K562 (cell line): ENCODE measurements around the gene NOL8. TPM values are rescaled to one million over a fixed set of nuclear protein-coding genes. Genes with fewer than 3 reads are reported as not detected.

ENCODE experiments used
- BRF1 ChIP-seq: IDR thresholded peaks from 3 replicates; pipeline ENCODE4 v1.6.1; 2011; ENCODE audit warnings: borderline replicate concordance, mild to moderate bottlenecking; ENCODE audit not compliant: insufficient read length; ENCODE audit errors: extremely low read depth
- CCNT2 ChIP-seq: IDR thresholded peaks from 2 replicates; pipeline ENCODE4 v1.6.1; 2011; ENCODE audit warnings: borderline replicate concordance, low read depth, mild to moderate bottlenecking, moderate library complexity, mixed read lengths, low read length; ENCODE audit not compliant: insufficient read length; ENCODE audit errors: extremely low read depth
- EGR1 ChIP-seq: fragments of 450-650 bp; conservative IDR thresholded peaks from 2 replicates; pipeline ENCODE4 v1.6.1; 2017; ENCODE audit warnings: mild to moderate bottlenecking
- GATA2 ChIP-seq: sonication (generic); formaldehyde crosslinking; IDR thresholded peaks from 2 replicates; pipeline ENCODE4 v1.4.0; 2020; ENCODE audit warnings: mild to moderate bottlenecking, missing genetic modification reagents
- HDAC1 ChIP-seq, 2 experiments: fragments of 450-650 bp; IDR thresholded peaks; 2 replicates each; pipeline ENCODE4 v1.6.1; 2016 to 2017; ENCODE audit warnings: inconsistent platforms in 1 of 2, mild to moderate bottlenecking in 1 of 2, moderate library complexity in 1 of 2
- NCOR1 ChIP-seq: fragments of 450-650 bp; IDR thresholded peaks from 2 replicates; pipeline ENCODE4 v1.6.1; 2016; ENCODE audit warnings: mild to moderate bottlenecking, moderate library complexity
- PCBP1 ChIP-seq: fragments of 200-400 bp; formaldehyde crosslinking; IDR thresholded peaks from 2 replicates; pipeline ENCODE4 v1.6.1; 2018; ENCODE audit warnings: mild to moderate bottlenecking, low read depth, low read length; ENCODE audit not compliant: poor library complexity, severe bottlenecking
- PKNOX1 ChIP-seq: fragments of 450-650 bp; IDR thresholded peaks from 2 replicates; pipeline ENCODE4 v1.6.1; 2016
- POLR2H ChIP-seq: IDR thresholded peaks from 2 replicates; pipeline ENCODE4 v1.6.1; 2016; ENCODE audit warnings: missing genetic modification characterization, low read depth, mild to moderate bottlenecking, control low read depth, missing compliant biosample characterization, moderate library complexity
- PURB ChIP-seq: sonication (generic); formaldehyde crosslinking; IDR thresholded peaks from 2 replicates; pipeline ENCODE4 v1.9.0; 2021; ENCODE audit warnings: low read depth, mild to moderate bottlenecking, missing genetic modification reagents
- RBBP5 ChIP-seq: fragments of 200-600 bp; sonication (generic); IDR thresholded peaks from 2 replicates; pipeline ENCODE4 v1.6.1; 2012; ENCODE audit warnings: borderline replicate concordance, mild to moderate bottlenecking, low read length, control low read depth, inconsistent platforms; ENCODE audit not compliant: insufficient read depth, poor library complexity, severe bottlenecking
- RBM34 ChIP-seq: fragments of 200-400 bp; formaldehyde crosslinking; IDR thresholded peaks from 2 replicates; pipeline ENCODE4 v1.6.1; 2018; ENCODE audit warnings: low read length, borderline replicate concordance; ENCODE audit not compliant: insufficient read depth
- SMARCA4 ChIP-seq: fragments of 450-650 bp; IDR thresholded peaks from 2 replicates; pipeline ENCODE4 v1.6.1; 2016
- SOX6 ChIP-seq: fragments of 450-650 bp; IDR thresholded peaks from 2 replicates; pipeline ENCODE4 v1.6.1; 2014; ENCODE audit warnings: mild to moderate bottlenecking
- STAG1 ChIP-seq: sonication (generic); formaldehyde crosslinking; IDR thresholded peaks from 2 replicates; pipeline ENCODE4 v1.5.0; 2020; ENCODE audit warnings: missing genetic modification reagents, borderline replicate concordance
- VEZF1 ChIP-seq: fragments of 200-800 bp; sonication (Bioruptor generic); IDR thresholded peaks from 2 replicates; pipeline ENCODE4 v1.6.1; 2017; ENCODE audit warnings: missing genetic modification characterization, missing compliant biosample characterization
- ZBTB1 ChIP-seq: sonication (generic); formaldehyde crosslinking; IDR thresholded peaks from 2 replicates; pipeline ENCODE4 v1.8.1; 2023; ENCODE audit warnings: missing genetic modification reagents, low read depth, mild to moderate bottlenecking, borderline replicate concordance
- ZFP36 ChIP-seq: fragments of 150-350 bp; IDR thresholded peaks from 2 replicates; pipeline ENCODE4 v1.6.1; 2018; ENCODE audit warnings: low read length, low read depth; ENCODE audit not compliant: partially characterized antibody
- ZNF133 ChIP-seq: fragments of 250-450 bp; sonication (Bioruptor Pico); IDR thresholded peaks from 2 replicates; pipeline ENCODE4 v1.4.0; 2020; ENCODE audit warnings: mild to moderate bottlenecking
- ZNF384 ChIP-seq: IDR thresholded peaks from 2 replicates; pipeline ENCODE4 v1.6.1; 2012; ENCODE audit warnings: low read depth, low read length, improper control_type of control experiment
- polyA plus RNA-seq, 8 experiments: library from polyadenylated mRNA; depleted of rRNA in 4 of 8; stranded (reverse) in 5 of 8; unstranded in 3 of 8; fragments of >200 nt; fragmentation: Nextera tagmentation in 2 of 8; fragmentation: Illumina TruSeq in 1 of 8; extraction: Ambion mirVana in 2 of 8; extraction: Trizol in 1 of 8; gene quantifications; 2 replicates each; pipeline versions ENCODE4 v1.2.1 to v1.2.3, GENCODE V29; 2011 to 2014; ENCODE audit warnings: inconsistent platforms in 1 of 8, missing spikeins in 1 of 8
- total RNA-seq, 7 experiments: library from RNA; depleted of rRNA in 6 of 7; stranded (reverse); fragments of >200 nt in 6 of 7; fragmentation: Illumina TruSeq in 2 of 7; extraction: Trizol in 2 of 7; gene quantifications; 2 replicates each; pipeline versions ENCODE4 v1.2.1 to v1.2.3, GENCODE V29; 2011 to 2021; ENCODE audit warnings: low replicate concordance in 1 of 7

Gene NOL8
- total and polyA plus RNA-seq, 9 of the 15 experiments (the other 6 are each of a cell fraction or from before 2014, with no cell fraction given) = 51.3 to 91.5 (median 58.7) TPM

- TF ChIP-seq PKNOX1 (peak; percentile 23; the same call in 1 of the 2 replicates), ZFP36 (no peak), PURB (no peak), POLR2H (tag) (no peak), BRF1 (no peak), SMARCA4 (peak; percentile 64), CCNT2 (no peak), EGR1 (no peak), PCBP1 (no peak), ZBTB1 (CRISPR knock-in tag) (no peak), RBBP5 (no peak), STAG1 (CRISPR knock-in tag) (no peak), ZNF384 (no peak), SOX6 (peak; percentile 72; the same call in 1 of the 2 replicates), RBM34 (no peak), ZNF133 (CRISPR knock-in tag) (no peak), VEZF1 (CRISPR knock-in tag) (no peak), NCOR1 (peak; percentile 28; the same call in 1 of the 2 replicates), GATA2 (CRISPR knock-in tag) (peak; percentile 35; the same call in 1 of the 2 replicates), HDAC1 (IDR thresholded peaks at IDR 0.05) (0 out of 4 replicates have a peak, but pooled peaks of 1 of the 2 experiments have one; percentile 56)
Observed at GRCh38 chr9:92312887-92313623, 12.1 kb downstream of the NOL8 start (continued).
